ENCODE measurements around the gene ATP13A4. TPM values are rescaled to one million over a fixed set of nuclear protein-coding genes. Genes with fewer than 3 reads are reported as not detected.

ATP13A4 gene
- total RNA-seq, 2 experiments from 2014 or later: 2.8 to 3.5 TPM

GRCh38 chr3:193457526-193457925 is 97.2 kb downstream of the ATP13A4 start:
- no peak for DNase-seq
- ATAC-seq: no peak
- POLR2A ChIA-PET: no interaction called here
- Mint-ChIP-seq H3K27ac (no peak overlapping the region), H3K4me3 (no peak overlapping the region), H3K9me3 (no peaks in the 10 kb centered on the region), H3K4me1 (ENCODE audit: low read depth) (no peaks in the 10 kb centered on the region), H3K27me3 (no peaks in the 10 kb centered on the region), H3K36me3 (ENCODE audit: low read depth) (no peaks in the 10 kb centered on the region)
- CTCF ChIA-PET: no interaction called here
- intact Hi-C loops (cut with micrococcal nuclease): no loop called here
- TF ChIP-seq, protein P1, sequence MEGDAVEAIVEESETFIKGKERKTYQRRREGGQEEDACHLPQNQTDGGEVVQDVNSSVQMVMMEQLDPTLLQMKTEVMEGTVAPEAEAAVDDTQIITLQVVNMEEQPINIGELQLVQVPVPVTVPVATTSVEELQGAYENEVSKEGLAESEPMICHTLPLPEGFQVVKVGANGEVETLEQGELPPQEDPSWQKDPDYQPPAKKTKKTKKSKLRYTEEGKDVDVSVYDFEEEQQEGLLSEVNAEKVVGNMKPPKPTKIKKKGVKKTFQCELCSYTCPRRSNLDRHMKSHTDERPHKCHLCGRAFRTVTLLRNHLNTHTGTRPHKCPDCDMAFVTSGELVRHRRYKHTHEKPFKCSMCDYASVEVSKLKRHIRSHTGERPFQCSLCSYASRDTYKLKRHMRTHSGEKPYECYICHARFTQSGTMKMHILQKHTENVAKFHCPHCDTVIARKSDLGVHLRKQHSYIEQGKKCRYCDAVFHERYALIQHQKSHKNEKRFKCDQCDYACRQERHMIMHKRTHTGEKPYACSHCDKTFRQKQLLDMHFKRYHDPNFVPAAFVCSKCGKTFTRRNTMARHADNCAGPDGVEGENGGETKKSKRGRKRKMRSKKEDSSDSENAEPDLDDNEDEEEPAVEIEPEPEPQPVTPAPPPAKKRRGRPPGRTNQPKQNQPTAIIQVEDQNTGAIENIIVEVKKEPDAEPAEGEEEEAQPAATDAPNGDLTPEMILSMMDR (IDR thresholded peaks at IDR 0.05): no peak

- ChIA-PET CTCF (no interaction called here), POLR2A (no interaction called here)
- H3K4me3 Mint-ChIP-seq: no peak overlapping the region
- no peak for DNase-seq
- no peak overlapping the region for H3K27ac Mint-ChIP-seq
- intact Hi-C loops (cut with micrococcal nuclease): no loop called here
- TF ChIP-seq, protein P1 (IDR thresholded peaks at IDR 0.05): no peak
- no peaks in the 10 kb centered on the region for H3K4me1 Mint-ChIP-seq (ENCODE audit: low read depth)
- no peaks in the 10 kb centered on the region for H3K27me3 Mint-ChIP-seq
- ATAC-seq: no peak
- H3K9me3 Mint-ChIP-seq: no peaks in the 10 kb centered on the region
- no peaks in the 10 kb centered on the region for H3K36me3 Mint-ChIP-seq (ENCODE audit: low read depth)
Measured at GRCh38 chr3:193452338-193452737, 102.4 kb downstream of the ATP13A4 start.

DNA sequence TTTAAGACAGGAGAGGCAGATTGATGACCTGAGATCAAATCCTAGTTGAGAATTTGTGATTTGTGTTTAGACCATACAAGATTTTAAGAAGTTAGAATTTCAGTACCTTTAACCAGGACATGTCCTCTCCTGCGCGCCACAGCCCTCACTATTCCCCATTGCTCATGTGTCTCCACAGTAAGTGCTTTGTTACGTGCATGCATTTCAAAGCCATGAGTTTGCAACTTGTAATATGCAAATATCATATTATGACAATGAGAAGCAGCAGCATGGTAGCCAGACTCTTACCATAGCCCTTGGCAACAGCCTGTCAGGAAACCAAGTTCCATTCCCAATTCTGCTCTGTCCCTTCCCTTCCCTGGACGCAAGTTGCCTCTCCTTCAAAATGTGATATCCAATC is 102.8 kb downstream of the ATP13A4 start:
- intact Hi-C loops (cut with micrococcal nuclease): no loop called here
- Mint-ChIP-seq H3K4me3 (no peak overlapping the region), H3K9me3 (no peaks in the 10 kb centered on the region), H3K36me3 (ENCODE audit: low read depth) (no peaks in the 10 kb centered on the region), H3K27ac (no peak overlapping the region), H3K27me3 (no peaks in the 10 kb centered on the region), H3K4me1 (ENCODE audit: low read depth) (no peaks in the 10 kb centered on the region)
- POLR2A ChIA-PET: no interaction called here
- CTCF ChIA-PET: no interaction called here
- DNase-seq (no peak), ATAC-seq (no peak)
- TF ChIP-seq, protein P1 (IDR thresholded peaks at IDR 0.05): no peak

DNA sequence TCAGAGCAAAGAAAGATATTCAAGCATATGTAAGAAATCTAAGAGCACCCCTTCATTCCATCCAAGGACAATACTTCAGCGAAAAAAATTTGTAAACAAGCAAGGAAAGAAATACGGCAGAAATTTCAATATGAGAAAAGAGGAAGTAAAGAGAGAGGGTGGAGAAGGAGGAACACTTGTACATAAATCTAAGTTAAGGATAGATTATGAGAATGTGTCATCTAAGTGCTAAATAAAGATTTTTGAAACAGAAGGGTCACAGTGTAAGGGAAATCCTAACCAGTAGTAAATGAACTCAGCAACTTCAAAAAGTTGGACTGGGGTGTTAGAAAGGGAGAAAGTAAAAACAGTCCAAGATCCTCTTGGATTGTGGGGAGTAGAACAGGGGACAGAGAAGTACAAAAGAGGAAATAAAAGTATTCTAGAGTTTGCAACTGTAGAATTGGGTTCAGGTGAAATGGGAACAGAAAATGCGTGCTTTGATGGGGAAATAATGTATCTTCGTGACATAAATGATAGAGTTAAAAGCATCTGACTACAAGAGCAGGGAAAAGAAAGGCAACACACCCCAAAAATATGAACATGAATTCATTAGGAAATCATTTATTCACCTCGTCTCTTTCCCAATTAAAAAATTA is 107.6 kb downstream of the ATP13A4 start:
- POLR2A ChIA-PET: no interaction called here
- Mint-ChIP-seq H3K9me3 (no peaks in the 10 kb centered on the region), H3K4me1 (ENCODE audit: low read depth) (no peaks in the 10 kb centered on the region), H3K4me3 (no peak overlapping the region), H3K36me3 (ENCODE audit: low read depth) (no peaks in the 10 kb centered on the region), H3K27ac (no peak overlapping the region), H3K27me3 (no peaks in the 10 kb centered on the region)
- ATAC-seq: no peak
- CTCF ChIA-PET: no interaction called here
- no peak for DNase-seq
- TF ChIP-seq, protein P1 (IDR thresholded peaks at IDR 0.05): no peak
- intact Hi-C loops (cut with micrococcal nuclease): no loop called here

DNA sequence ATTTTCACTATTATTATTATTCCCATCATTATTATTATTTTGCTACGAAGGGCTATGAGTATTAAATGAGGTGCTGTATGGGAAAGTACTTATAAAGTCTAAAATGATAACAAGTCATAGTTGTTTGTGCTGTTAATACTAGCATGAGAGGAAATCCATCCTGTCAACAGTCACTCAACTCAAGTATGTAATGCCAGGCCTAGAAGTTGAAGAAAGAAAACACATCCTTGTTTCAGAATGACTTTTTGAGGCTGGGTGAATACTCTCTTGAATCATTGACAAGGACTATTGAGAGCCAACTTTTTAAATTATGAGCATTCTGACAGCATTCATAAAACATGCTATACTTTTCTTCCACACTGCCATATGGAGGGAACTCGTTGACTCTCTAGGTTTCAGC is 115.3 kb downstream of the ATP13A4 start:
- Mint-ChIP-seq H3K9me3 (no peaks in the 10 kb centered on the region), H3K4me3 (no peak overlapping the region), H3K27me3 (no peaks in the 10 kb centered on the region), H3K36me3 (ENCODE audit: low read depth) (no peaks in the 10 kb centered on the region), H3K27ac (no peak overlapping the region), H3K4me1 (ENCODE audit: low read depth) (no peaks in the 10 kb centered on the region)
- ChIA-PET CTCF (no interaction called here), POLR2A (no interaction called here)
- DNase-seq (no peak), ATAC-seq (no peak)
- intact Hi-C loops (cut with micrococcal nuclease): no loop called here
- TF ChIP-seq, protein P1 (IDR thresholded peaks at IDR 0.05): no peak
